Heart right ventricle (tissue), 16 donors: Measurements from ENCODE around the gene PDK3. TPM values are rescaled to one million over a fixed set of nuclear protein-coding genes. Genes with fewer than 3 reads are reported as not detected.

Source experiments
- ATAC-seq, 8 donors: fragments of 200-7000 bp; cut with Tn5 transposase; one replicate each; pipeline ENCODE4 v1.9.1; 2020; ENCODE audit warnings: mild to moderate bottlenecking in 8 of 8, moderate library complexity in 8 of 8, moderate number of reproducible peaks in 1 of 8
- DNase-seq, 2 donors: peaks; one replicate each; pipeline ENCODE4 v3.0.0-alpha.2; 2020
- H3K27ac ChIP-seq, 10 donors: fragments of 200-600 bp; sonication (generic) in 2 of 10; one replicate each; pipeline versions ENCODE4 v1.5.0 to v1.8.0; 2020 to 2022; ENCODE audit warnings: mild to moderate bottlenecking in 3 of 10
- H3K27me3 ChIP-seq, 7 donors: fragments of 200-600 bp; one replicate each; pipeline ENCODE4 v1.8.0; 2021 to 2022; ENCODE audit warnings: mild to moderate bottlenecking in 2 of 7
- H3K36me3 ChIP-seq, 9 donors: fragments of 200-600 bp; sonication (generic) in 1 of 9; one replicate each; pipeline versions ENCODE4 v1.5.0 to v1.8.0; 2020 to 2022; ENCODE audit warnings: mild to moderate bottlenecking in 2 of 9
- H3K4me1 ChIP-seq, 9 donors: fragments of 200-600 bp; sonication (generic) in 1 of 9; one replicate each; pipeline versions ENCODE4 v1.5.0 to v1.8.0; 2020 to 2022; ENCODE audit warnings: mild to moderate bottlenecking in 4 of 9
- H3K4me3 ChIP-seq, 10 donors: fragments of 200-600 bp; sonication (generic) in 2 of 10; one replicate each; pipeline versions ENCODE4 v1.5.0 to v1.8.0; 2020 to 2022; ENCODE audit warnings: mild to moderate bottlenecking in 7 of 10, moderate library complexity in 2 of 10
- H3K9me3 ChIP-seq, 11 donors: fragments of 200-600 bp in 10 of 11; sonication (generic) in 2 of 11; one replicate each; pipeline versions ENCODE4 v1.5.0 to v1.8.0; 2013 to 2022; ENCODE audit warnings: mild to moderate bottlenecking in 2 of 11, control low read depth in 1 of 11, moderate library complexity in 1 of 11
- CTCF ChIP-seq, 9 donors: fragments of 200-600 bp; sonication (generic) in 2 of 9; IDR thresholded peaks; one replicate each; pipeline versions ENCODE4 v1.5.0 to v1.8.0; 2021 to 2022; ENCODE audit warnings: antibody characterized with exemption in 9 of 9, mild to moderate bottlenecking in 5 of 9, moderate library complexity in 1 of 9
- WGBS, 2 donors: extraction: QIAGEN DNeasy Blood & Tissue Kit; methylation state at CpG; one replicate each; pipeline ENCODE4 v1.1.7; 2013; ENCODE audit warnings: inconsistent platforms in 1 of 2; 5-methylcytosine and 5-hydroxymethylcytosine counted together
- intact Hi-C, 10 donors: fragments of 100-400 bp; cut with DNase I; formaldehyde crosslinking; loops; one replicate each; pipeline versions ENCODE4 v1.11.1 to v1.14.2; 2022
- polyA plus RNA-seq, 2 donors: library from polyadenylated mRNA; stranded (reverse); fragments of 200-250 nt; gene quantifications; one replicate each; pipeline ENCODE4 v1.2.3, GENCODE V29; 2013
- total RNA-seq, 10 donors: library from RNA; stranded (reverse); fragmentation: NEBNext Ultra II Directional in 3 of 10; extraction: Animal tissue kit (Norgen Biotek cat#: 25700) in 3 of 10; gene quantifications; one replicate each; pipeline versions ENCODE4 v1.2.1 to v1.2.4, GENCODE V29; 2021 to 2023
- donor health status: Arrhythmogenic right ventricular cardiomyopathy.
- donor health status: ischemic (EF 13 %, LVEDD 7.1; RV severe dilation, severe dysfunction).
- donor health status: healthy with polysubstance abuse.
- donor health status: DM: no; HTN: yes; CAD: no.
- donor health status: DM: no; HTN: no; CAD: no.
- donor health status: ischemic (EF 25% LVEDD 6.9; RV normal size, moderate dysfunction).
- donor health status: ischemic (EF 25% LVEDD 5.7; RV mildly dilated, moderate dysfunction).
- donor health status: healthy.
- donor health status: DM: yes; HTN: yes; CAD: no.
- donor health status: Ischemic cardiomyopathy.
- donor health status: ischemic (EF 35%, LVEDD 5.7; RV mildly dilated, moderate dysfunction).
- donor health status: nonischemic (EF 11% LVEDD 7.7; RV severe dilation, severe dysfunction).
- donor health status: DM: yes; HTN: yes; CAD: no.
- donor health status: PGD.
- donor health status: ischemic (EF 29% LVEDD 5.4; RV normal size, mild dysfunction).
- donor health status: nonischemic (EF 23%, LVEDD 6.1; RV moderate dilation, normal function).

The PDK3 gene
- total and polyA plus RNA-seq, 12 donors, result 1.8 to 18.4 (median 9.3) TPM

- intact Hi-C loops, result no loop called here
- peaks cover 0 to 11% (median 0%) of the 10 kb centered on the region in 7 donors for H3K27me3 ChIP-seq
- no peak for ATAC-seq
- H3K36me3 ChIP-seq, result no peaks in the 10 kb centered on the region
- DNase-seq, result no peak
- H3K4me3 ChIP-seq, result no peak overlapping the region
- H3K4me1 ChIP-seq, result peaks cover 0 to 9% (median 0%) of the 10 kb centered on the region in 9 donors
- no peak overlapping the region for H3K27ac ChIP-seq
- WGBS, 2 donors, result 99% methylated on average over 11 of the region's 11 CpGs
- TF ChIP-seq CTCF (IDR thresholded peaks at IDR 0.05), result no peak
- H3K9me3 ChIP-seq, result peaks cover 0 to 3% (median 0%) of the 10 kb centered on the region in 11 donors
Measured at GRCh38 chrX:24483596-24483995, 18.5 kb downstream of the PDK3 start.

GRCh38 chrX:24485323-24485722 is 20.2 kb downstream of the PDK3 start:
- no peak for DNase-seq
- peaks cover 0 to 3% (median 0%) of the 10 kb centered on the region in 11 donors for H3K9me3 ChIP-seq
- H3K27me3 ChIP-seq, result peaks cover 0 to 11% (median 0%) of the 10 kb centered on the region in 7 donors
- no peak for ATAC-seq
- intact Hi-C loops, result no loop called here
- H3K36me3 ChIP-seq, result no peaks in the 10 kb centered on the region
- H3K4me1 ChIP-seq, result peaks cover 0 to 6% (median 0%) of the 10 kb centered on the region in 9 donors
- no peak overlapping the region for H3K4me3 ChIP-seq
- H3K27ac ChIP-seq, result no peak overlapping the region
- 77 to 94% methylated on average over 5 of the region's 5 CpGs for WGBS, 2 donors
- no peak for TF ChIP-seq CTCF (IDR thresholded peaks at IDR 0.05)

GRCh38 chrX:24485976-24486680 is 21.0 kb downstream of the PDK3 start:
- intact Hi-C loops, result no loop called here
- Histone ChIP-seq H3K27ac (no peak overlapping the region), H3K36me3 (no peaks in the 10 kb centered on the region), H3K4me1 (peaks cover 0 to 3% (median 0%) of the 10 kb centered on the region in 9 donors), H3K27me3 (peaks cover 0 to 11% (median 0%) of the 10 kb centered on the region in 7 donors), H3K4me3 (no peak overlapping the region), H3K9me3 (peaks cover 0 to 3% (median 0%) of the 10 kb centered on the region in 11 donors)
- DNase-seq (no peak), ATAC-seq (no peak)
- no peak for TF ChIP-seq CTCF (IDR thresholded peaks at IDR 0.05)
- 91 to 92% methylated on average over 10 of the region's 10 CpGs for WGBS, 2 donors

- ATAC-seq (no peak), DNase-seq (no peak)
- Histone ChIP-seq H3K4me3 (no peak overlapping the region), H3K27ac (no peak overlapping the region), H3K27me3 (peaks cover 0 to 11% (median 0%) of the 10 kb centered on the region in 7 donors), H3K9me3 (no peaks in the 10 kb centered on the region), H3K36me3 (no peaks in the 10 kb centered on the region), H3K4me1 (peaks cover 0 to 3% (median 0%) of the 10 kb centered on the region in 9 donors)
- TF ChIP-seq CTCF (IDR thresholded peaks at IDR 0.05), result no peak
- intact Hi-C loops, result loop anchor here in 1 of 10 donors (1.0 kb wide), 1 partner anchor 8 kb away; no protein-coding TSS in a partner anchor
- WGBS, 2 donors, result 87 to 94% methylated on average over 3 of the region's 3 CpGs
Measured at GRCh38 chrX:24487571-24487970, 22.5 kb downstream of the PDK3 start.
